ENCODE measurements around the gene TRAF2.

- no peak for TF ChIP-seq POLR2AphosphoS5 (IDR thresholded peaks at IDR 0.05; ENCODE audit: low read depth, low read length)
- TF ChIP-seq, protein P1, sequence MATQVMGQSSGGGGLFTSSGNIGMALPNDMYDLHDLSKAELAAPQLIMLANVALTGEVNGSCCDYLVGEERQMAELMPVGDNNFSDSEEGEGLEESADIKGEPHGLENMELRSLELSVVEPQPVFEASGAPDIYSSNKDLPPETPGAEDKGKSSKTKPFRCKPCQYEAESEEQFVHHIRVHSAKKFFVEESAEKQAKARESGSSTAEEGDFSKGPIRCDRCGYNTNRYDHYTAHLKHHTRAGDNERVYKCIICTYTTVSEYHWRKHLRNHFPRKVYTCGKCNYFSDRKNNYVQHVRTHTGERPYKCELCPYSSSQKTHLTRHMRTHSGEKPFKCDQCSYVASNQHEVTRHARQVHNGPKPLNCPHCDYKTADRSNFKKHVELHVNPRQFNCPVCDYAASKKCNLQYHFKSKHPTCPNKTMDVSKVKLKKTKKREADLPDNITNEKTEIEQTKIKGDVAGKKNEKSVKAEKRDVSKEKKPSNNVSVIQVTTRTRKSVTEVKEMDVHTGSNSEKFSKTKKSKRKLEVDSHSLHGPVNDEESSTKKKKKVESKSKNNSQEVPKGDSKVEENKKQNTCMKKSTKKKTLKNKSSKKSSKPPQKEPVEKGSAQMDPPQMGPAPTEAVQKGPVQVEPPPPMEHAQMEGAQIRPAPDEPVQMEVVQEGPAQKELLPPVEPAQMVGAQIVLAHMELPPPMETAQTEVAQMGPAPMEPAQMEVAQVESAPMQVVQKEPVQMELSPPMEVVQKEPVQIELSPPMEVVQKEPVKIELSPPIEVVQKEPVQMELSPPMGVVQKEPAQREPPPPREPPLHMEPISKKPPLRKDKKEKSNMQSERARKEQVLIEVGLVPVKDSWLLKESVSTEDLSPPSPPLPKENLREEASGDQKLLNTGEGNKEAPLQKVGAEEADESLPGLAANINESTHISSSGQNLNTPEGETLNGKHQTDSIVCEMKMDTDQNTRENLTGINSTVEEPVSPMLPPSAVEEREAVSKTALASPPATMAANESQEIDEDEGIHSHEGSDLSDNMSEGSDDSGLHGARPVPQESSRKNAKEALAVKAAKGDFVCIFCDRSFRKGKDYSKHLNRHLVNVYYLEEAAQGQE (IDR thresholded peaks at IDR 0.05; ENCODE audit: insufficient read depth in 1 of 2, low read depth in 2 of 2, low read length in 2 of 2) = no peak
These were observed 70.3 kb downstream of the TRAF2 start for GRCh38 chr9:136956604-136957003.
